Measurements from ENCODE around the gene KLHL2. TPM values are rescaled to one million over a fixed set of nuclear protein-coding genes. Genes with fewer than 3 reads are reported as not detected.
"Not testable (repeated sequence)": the region's sequence is repeated elsewhere in the genome, so short reads cannot be mapped to it uniquely, and the experiment has no call there.

KLHL2 gene, protein sequence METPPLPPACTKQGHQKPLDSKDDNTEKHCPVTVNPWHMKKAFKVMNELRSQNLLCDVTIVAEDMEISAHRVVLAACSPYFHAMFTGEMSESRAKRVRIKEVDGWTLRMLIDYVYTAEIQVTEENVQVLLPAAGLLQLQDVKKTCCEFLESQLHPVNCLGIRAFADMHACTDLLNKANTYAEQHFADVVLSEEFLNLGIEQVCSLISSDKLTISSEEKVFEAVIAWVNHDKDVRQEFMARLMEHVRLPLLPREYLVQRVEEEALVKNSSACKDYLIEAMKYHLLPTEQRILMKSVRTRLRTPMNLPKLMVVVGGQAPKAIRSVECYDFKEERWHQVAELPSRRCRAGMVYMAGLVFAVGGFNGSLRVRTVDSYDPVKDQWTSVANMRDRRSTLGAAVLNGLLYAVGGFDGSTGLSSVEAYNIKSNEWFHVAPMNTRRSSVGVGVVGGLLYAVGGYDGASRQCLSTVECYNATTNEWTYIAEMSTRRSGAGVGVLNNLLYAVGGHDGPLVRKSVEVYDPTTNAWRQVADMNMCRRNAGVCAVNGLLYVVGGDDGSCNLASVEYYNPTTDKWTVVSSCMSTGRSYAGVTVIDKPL
- 1 to 10 TPM; 3.6 to 7.9 (median 6.4) TPM for total RNA-seq

GRCh38 chr4:165207431-165208220, at the start of gene KLHL2:
Gene KLHL2 (plus strand): TSS chr4:165207561. CDS start chr4:165207877, 316 bp downstream.
- DNase-seq (peak; percentile 41 to 42), ATAC-seq (peak; percentile 81 to 83)
- Histone ChIP-seq H3K36me3 (no peaks in the 10 kb centered on the region), H3K9me3 (no peaks in the 10 kb centered on the region), H3K4me3 (peak within 1 kb of the TSS; percentile 62 to 83 (median 72)), H3K4me1 (peaks cover 0 to 8% of the 10 kb centered on the region in 2 donors), H3K27ac (peak within 1 kb of the TSS in 3 of 4 donors; percentile 58 to 71 (median 66)), H3K27me3 (no peaks in the 10 kb centered on the region)
- peak in 1 of 2 donors; percentile 54 for TF ChIP-seq POLR2A (IDR thresholded peaks at IDR 0.05)
- TF ChIP-seq, protein P1, sequence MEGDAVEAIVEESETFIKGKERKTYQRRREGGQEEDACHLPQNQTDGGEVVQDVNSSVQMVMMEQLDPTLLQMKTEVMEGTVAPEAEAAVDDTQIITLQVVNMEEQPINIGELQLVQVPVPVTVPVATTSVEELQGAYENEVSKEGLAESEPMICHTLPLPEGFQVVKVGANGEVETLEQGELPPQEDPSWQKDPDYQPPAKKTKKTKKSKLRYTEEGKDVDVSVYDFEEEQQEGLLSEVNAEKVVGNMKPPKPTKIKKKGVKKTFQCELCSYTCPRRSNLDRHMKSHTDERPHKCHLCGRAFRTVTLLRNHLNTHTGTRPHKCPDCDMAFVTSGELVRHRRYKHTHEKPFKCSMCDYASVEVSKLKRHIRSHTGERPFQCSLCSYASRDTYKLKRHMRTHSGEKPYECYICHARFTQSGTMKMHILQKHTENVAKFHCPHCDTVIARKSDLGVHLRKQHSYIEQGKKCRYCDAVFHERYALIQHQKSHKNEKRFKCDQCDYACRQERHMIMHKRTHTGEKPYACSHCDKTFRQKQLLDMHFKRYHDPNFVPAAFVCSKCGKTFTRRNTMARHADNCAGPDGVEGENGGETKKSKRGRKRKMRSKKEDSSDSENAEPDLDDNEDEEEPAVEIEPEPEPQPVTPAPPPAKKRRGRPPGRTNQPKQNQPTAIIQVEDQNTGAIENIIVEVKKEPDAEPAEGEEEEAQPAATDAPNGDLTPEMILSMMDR (IDR thresholded peaks at IDR 0.05 in 4 of 5, conservative IDR thresholded peaks at IDR 0.05 in 1 of 5): no peak
- intact Hi-C loops (cut with DNase I; ENCODE audit: low total_unique reads) (loop anchor here (2.0 to 10.0 kb wide), 2 partner anchors 93 to 119 kb away; partner anchors contain the start of genes MSMO1 and TMEM192), in situ Hi-C loops (cut with MboI; ENCODE audit: low sequenced_read_pairs in 4 of 4) (loop anchor here in 2 of 4 donors (10.0 to 25.0 kb wide), 2 partner anchors 117 to 130 kb away; partner anchors contain the start of gene MSMO1 (in 2 of the 2))

- H3K27me3 ChIP-seq: no peaks in the 10 kb centered on the region
- H3K4me1 ChIP-seq: no peaks in the 10 kb centered on the region
- no peak overlapping the region for H3K4me3 ChIP-seq
- H3K27ac ChIP-seq: no peak overlapping the region
- TF ChIP-seq, protein P1 (IDR thresholded peaks at IDR 0.05 in 4 of 5, conservative IDR thresholded peaks at IDR 0.05 in 1 of 5): no peak
- no peak for TF ChIP-seq POLR2A (IDR thresholded peaks at IDR 0.05)
- H3K9me3 ChIP-seq: no peaks in the 10 kb centered on the region
- intact Hi-C loops (cut with DNase I; ENCODE audit: low total_unique reads): no loop called here
- ATAC-seq (no peak), DNase-seq (no peak)
- in situ Hi-C loops (cut with MboI; ENCODE audit: low sequenced_read_pairs in 4 of 4): no loop called here
- H3K36me3 ChIP-seq: no peaks in the 10 kb centered on the region
These were observed 48.6 kb upstream of the KLHL2 start for GRCh38 chr4:165158762-165159161.

GRCh38 chr4:165164257-165164656, 43.1 kb upstream of the KLHL2 start:
- no peaks in the 10 kb centered on the region for H3K27me3 ChIP-seq
- no peaks in the 10 kb centered on the region for H3K36me3 ChIP-seq
- in situ Hi-C loops (cut with MboI; ENCODE audit: low sequenced_read_pairs in 4 of 4): no loop called here
- no peak for ATAC-seq
- no peak overlapping the region for H3K4me3 ChIP-seq
- no peaks in the 10 kb centered on the region for H3K9me3 ChIP-seq
- H3K4me1 ChIP-seq: no peaks in the 10 kb centered on the region
- no peak for DNase-seq
- intact Hi-C loops (cut with DNase I; ENCODE audit: low total_unique reads): no loop called here
- no peak for TF ChIP-seq POLR2A (IDR thresholded peaks at IDR 0.05)
- TF ChIP-seq, protein P1 (IDR thresholded peaks at IDR 0.05 in 4 of 5, conservative IDR thresholded peaks at IDR 0.05 in 1 of 5): no peak
- H3K27ac ChIP-seq: no peak overlapping the region

DNA sequence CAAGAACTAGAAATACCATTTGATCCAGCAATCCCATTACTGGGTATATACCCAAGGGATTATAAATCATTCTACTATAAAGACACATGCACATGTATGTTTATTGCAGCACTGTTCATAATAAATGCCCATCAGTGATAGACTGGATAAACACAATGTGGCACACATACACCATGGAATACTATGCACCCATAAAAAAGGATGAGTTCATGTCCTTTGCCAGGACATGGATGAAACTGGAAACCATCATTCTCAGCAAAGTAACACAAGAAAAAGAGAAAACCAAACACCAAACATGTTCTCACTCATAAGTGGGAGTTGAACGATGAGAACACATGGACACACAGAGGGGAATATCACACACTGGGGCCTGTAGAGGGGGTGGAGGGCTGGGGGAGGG, 40.5 kb upstream of the KLHL2 start:
- not testable (repeated sequence) for ATAC-seq

More for the DNA sequence above, 40.5 kb upstream of the KLHL2 start:
- H3K36me3 ChIP-seq; H3K9me3 ChIP-seq; in situ Hi-C loops (cut with MboI; ENCODE audit: low sequenced_read_pairs in 4 of 4); intact Hi-C loops (cut with DNase I; ENCODE audit: low total_unique reads); DNase-seq; H3K27me3 ChIP-seq; H3K27ac ChIP-seq; H3K4me3 ChIP-seq; H3K4me1 ChIP-seq: not testable (repeated sequence)
